ENCODE measurements around the gene KRT6A. TPM values are rescaled to one million over a fixed set of nuclear protein-coding genes. Genes with fewer than 3 reads are reported as not detected.
"Not testable (repeated sequence)": the region's sequence is repeated elsewhere in the genome, so short reads cannot be mapped to it uniquely, and the experiment has no call there.

Gene KRT6A
- total RNA-seq, 2 donors from 2014 or later, result not detected

DNA sequence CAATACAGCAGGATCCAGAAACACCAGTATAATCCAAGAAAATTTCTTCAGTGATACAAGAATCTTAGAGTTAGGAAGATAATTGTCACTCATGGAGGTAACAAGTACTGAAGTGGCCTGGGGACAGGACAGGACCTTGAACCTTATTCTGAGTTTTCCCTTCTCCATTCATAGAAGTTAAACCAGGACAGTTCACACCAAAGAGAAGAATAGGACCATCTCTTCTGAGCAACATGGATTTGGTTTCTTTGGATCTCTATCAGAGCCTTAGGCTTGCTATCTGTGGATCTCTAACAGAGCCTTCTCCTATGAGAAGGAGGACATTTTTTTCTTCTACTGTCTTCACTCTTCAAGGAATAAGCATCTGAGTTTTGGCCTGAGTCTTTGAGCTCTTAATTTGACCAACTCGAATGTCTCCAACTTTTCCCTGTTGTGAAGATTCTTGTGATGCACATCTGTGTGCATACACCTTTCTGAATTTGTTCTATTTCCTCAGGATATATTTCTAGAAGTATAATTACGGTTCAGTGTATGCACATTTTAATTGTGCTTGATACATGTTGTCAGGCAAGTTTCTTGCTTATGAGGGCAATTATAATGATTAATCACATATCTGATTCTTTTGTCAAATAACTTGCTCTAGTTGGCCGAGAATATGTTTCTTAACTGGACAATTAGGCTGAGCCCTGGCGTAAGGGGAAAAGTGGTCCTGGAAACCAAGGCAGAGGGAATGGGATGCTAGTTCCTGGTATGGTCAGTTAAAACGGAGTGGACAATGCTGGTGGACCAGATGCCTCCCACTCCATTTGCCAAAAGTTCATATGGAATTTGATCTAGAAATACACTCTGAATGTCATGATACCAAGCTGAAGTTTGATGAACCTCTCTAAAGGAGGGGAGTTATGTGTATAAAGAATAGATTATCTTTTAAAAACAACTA is 6.6 kb downstream of the KRT6A start:
- no peak for ATAC-seq
- no peak for DNase-seq
- intact Hi-C loops (cut with DNase I, micrococcal nuclease), result no loop called here

GRCh38 chr12:52480073-52480472 is 13.0 kb downstream of the KRT6A start:
- DNase-seq (no peak), ATAC-seq (no peak)
- intact Hi-C loops (cut with DNase I, micrococcal nuclease), result no loop called here

GRCh38 chr12:52477651-52478050 is 15.4 kb downstream of the KRT6A start:
- ATAC-seq, result no peak
- intact Hi-C loops (cut with DNase I, micrococcal nuclease), result no loop called here
- no peak for DNase-seq

- DNase-seq (no peak), ATAC-seq (no peak)
- intact Hi-C loops (cut with DNase I, micrococcal nuclease), result no loop called here
Observed at GRCh38 chr12:52474212-52474611, 18.8 kb downstream of the KRT6A start.

GRCh38 chr12:52473768-52474167 is 19.3 kb downstream of the KRT6A start, which contains the start of gene KRT6C:
KRT6C (minus strand) TSS chr12:52473805; CDS start chr12:52473737, 68 bp downstream.
- intact Hi-C loops (cut with DNase I, micrococcal nuclease), result no loop called here
- peak; percentile 72 for ATAC-seq
- no peak for DNase-seq

DNA sequence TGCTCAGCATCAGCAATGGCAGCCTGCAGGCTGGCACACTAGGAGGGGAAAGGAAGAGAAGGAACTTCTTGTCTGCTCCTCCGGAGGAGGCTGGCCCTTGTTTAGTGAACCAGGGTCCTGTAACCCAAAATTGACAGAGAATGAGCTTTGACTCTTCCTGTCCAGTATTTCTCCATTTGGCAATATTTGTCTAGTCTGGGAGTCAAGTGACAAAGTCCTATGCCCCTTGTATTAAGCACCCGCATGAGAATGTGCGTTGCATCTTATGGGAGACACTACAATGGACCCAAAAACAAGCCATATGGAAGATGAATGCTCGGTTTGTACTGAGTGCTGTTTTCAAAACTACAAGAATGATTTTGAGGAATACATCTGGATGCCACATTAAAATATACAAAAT is 23.2 kb downstream of the KRT6A start:
- no peak for DNase-seq
- intact Hi-C loops (cut with DNase I, micrococcal nuclease), result no loop called here
- no peak for ATAC-seq

- DNase-seq (no peak), ATAC-seq (no peak)
- intact Hi-C loops (cut with DNase I, micrococcal nuclease), result no loop called here
Observed at GRCh38 chr12:52464897-52465296, 28.2 kb downstream of the KRT6A start.

DNA sequence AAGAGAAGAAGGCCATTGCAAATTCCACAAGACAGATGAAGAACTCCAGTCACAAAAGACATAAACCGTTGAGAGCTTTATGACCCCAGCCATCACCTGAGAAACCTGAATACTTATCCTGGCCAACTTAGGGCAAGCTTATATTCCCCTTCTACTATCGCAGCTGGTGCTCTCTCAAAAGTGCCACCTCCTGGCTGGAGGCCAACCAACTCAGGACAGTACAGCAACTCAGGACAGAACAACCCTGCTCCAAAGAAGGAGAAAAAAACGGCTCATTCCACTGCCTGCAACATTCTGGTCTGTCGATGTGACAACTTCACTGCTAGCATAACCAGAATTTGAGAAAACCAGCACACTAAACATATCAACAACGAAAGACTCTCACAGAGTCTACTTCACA is 31.4 kb downstream of the KRT6A start:
- intact Hi-C loops (cut with DNase I, micrococcal nuclease), result no loop called here
- ATAC-seq (no peak), DNase-seq (peak in 1 of 2 donors; percentile 29)

DNA sequence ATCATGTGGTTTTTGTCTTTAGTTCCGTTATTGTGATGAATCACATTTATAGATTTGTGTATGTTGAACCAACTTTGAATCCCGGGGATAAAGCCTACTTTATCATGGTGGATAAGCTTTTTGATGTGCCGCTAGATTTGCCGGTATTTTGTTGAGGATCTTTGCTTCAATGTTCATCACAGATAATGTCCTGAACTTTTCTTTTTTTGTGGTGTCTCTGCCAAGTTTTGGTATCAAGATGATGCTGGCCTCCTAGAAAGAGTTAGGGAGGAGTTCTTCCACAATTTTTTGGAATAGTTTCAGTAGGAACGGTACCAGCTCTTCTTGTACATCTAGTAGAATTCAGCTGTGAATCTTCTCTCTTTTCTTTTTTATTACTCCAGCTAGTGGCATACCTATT is 34.2 kb downstream of the KRT6A start:
- DNase-seq (no peak), ATAC-seq (no peak)
- intact Hi-C loops (cut with DNase I, micrococcal nuclease), result no loop called here

DNA sequence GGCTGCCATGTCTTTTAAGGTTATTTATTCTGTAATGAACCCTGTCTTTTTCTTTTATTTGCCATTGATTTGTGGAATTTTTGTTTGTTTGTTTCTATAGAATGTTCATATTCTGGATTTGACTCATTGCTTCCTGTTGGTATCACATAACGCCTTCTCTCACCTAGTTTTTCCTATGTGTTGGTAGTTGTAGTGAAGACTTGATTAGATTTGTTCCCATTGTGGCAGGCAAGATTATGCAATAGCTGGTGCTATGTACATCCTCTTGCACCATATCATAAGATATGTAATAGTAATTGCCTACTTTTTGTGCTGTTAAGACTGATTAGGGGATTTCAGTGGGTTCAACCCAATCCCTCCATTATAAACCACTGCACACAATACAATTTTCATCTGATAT is 37.2 kb downstream of the KRT6A start:
- DNase-seq (no peak), ATAC-seq (no peak)
- intact Hi-C loops (cut with DNase I, micrococcal nuclease), result no loop called here

- DNase-seq (no peak), ATAC-seq (peak; percentile 97)
- intact Hi-C loops (cut with DNase I, micrococcal nuclease), result no loop called here
Observed at GRCh38 chr12:52454411-52455201, 38.5 kb downstream of the KRT6A start.

- ATAC-seq (peak; percentile 63), DNase-seq (no peak)
- intact Hi-C loops (cut with DNase I, micrococcal nuclease), result no loop called here
Observed at GRCh38 chr12:52452101-52452500, 41.0 kb downstream of the KRT6A start, which contains the start of gene KRT6B. KRT6B (minus strand) TSS chr12:52452146; CDS start chr12:52452078, 68 bp downstream.

DNA sequence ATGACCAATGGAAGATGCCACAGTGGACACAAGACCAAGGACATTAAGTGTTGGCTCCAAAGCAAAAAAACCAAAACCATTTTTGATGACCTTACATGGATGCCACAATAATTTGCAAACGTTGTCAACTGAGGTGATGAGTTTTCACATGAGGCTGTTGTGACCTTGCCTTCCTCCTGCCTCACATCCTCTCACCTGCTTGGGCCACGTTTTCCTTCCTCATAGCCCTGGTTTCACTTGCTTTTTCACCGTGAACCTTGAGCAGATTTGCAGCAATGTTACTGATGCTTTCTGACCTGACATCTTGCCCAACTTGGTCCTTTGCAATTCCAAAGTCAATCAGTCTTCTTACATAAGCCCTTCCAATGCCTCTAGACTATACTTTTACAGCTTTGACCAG is 44.8 kb downstream of the KRT6A start:
- intact Hi-C loops (cut with DNase I, micrococcal nuclease), result no loop called here
- ATAC-seq (no peak), DNase-seq (no peak)

GRCh38 chr12:52447196-52447595 is 45.9 kb downstream of the KRT6A start:
- ATAC-seq; DNase-seq; intact Hi-C loops (cut with DNase I, micrococcal nuclease): not testable (repeated sequence)

DNA sequence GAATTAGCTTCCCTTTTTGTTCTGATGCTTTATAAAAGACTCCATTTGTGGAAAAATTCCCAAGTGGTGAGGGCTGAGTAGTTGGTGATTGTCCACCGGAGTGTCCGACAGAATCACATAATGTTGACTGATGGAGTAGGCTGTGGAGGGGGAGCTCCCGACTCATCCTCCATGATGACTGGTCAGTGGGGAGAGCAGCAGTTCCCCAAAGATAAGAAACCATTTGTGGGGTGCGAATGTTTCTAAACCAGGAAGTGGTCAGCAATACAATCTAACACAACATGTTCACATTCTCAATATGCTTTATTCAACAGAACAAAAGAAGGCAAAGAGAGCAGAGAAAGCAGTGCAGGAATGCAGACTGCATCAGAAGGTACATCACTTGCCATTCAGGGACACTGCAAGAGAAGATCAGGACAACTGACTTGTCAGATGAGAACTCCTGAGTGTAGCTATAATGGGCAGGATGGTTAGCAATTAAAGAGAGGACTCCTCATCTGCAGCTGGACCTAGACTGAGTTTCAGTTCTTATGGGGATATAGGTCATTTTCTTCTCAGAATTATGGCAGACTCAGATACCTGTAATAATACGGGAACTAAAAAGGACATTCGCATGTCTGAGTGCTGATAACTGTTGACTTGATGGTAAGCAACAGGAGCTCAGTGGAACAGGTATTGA is 46.6 kb downstream of the KRT6A start:
- DNase-seq (no peak), ATAC-seq (no peak)
- intact Hi-C loops (cut with DNase I, micrococcal nuclease), result no loop called here

GRCh38 chr12:52445876-52446275 is 47.2 kb downstream of the KRT6A start:
- no peak for DNase-seq
- intact Hi-C loops (cut with DNase I, micrococcal nuclease), result no loop called here
- no peak for ATAC-seq

GRCh38 chr12:52444647-52445595 is 48.1 kb downstream of the KRT6A start:
- DNase-seq (no peak), ATAC-seq (no peak)
- intact Hi-C loops (cut with DNase I, micrococcal nuclease), result no loop called here

- intact Hi-C loops (cut with DNase I, micrococcal nuclease), result no loop called here
- DNase-seq (no peak), ATAC-seq (no peak)
Observed at GRCh38 chr12:52443966-52444365, 49.1 kb downstream of the KRT6A start.

Measured in left colon (tissue), 2 donors.